Activated CD8-positive, alpha-beta memory T cell treated with anti-CD3 and anti-CD28 coated beads for 4 hours (primary cell): ENCODE measurements around the gene CD300LG.
"Not testable (repeated sequence)": the region's sequence is repeated elsewhere in the genome, so short reads cannot be mapped to it uniquely, and the experiment has no call there.

Source experiments
- DNase-seq, 2 donors: peaks; one replicate each; pipeline ENCODE4 v3.0.0-alpha.2; 2020; ENCODE audit warnings: low read depth in 2 of 2

The CD300LG gene, protein sequence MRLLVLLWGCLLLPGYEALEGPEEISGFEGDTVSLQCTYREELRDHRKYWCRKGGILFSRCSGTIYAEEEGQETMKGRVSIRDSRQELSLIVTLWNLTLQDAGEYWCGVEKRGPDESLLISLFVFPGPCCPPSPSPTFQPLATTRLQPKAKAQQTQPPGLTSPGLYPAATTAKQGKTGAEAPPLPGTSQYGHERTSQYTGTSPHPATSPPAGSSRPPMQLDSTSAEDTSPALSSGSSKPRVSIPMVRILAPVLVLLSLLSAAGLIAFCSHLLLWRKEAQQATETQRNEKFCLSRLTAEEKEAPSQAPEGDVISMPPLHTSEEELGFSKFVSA

DNA sequence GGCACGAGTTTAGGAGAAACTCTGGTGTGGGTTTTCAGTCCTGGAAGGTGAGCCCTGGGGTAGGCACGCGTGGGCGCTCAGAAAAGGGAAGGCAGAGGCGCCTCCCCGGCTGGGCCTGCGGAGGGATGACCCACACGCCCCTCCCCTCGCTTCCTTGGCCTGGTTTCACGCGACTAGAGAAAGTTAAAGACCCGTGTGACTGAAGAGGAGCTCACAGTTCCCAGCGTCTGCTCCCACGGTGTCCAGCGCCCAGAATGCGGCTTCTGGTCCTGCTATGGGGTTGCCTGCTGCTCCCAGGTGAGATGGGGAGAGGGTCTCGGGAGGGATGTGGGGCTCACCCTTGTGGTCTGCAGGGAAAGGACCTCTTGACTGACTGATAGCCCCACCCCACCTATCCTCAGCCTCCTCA, at the start of gene CD300LG:
Gene CD300LG, plus strand, starts transcription at position 214 of the 409 bp plus-strand sequence. Its CDS starts 41 bp downstream, at position 255.
- DNase-seq: no peak

GRCh38 chr17:43798024-43798423, 49.0 kb upstream of the CD300LG start:
- not testable (repeated sequence) for DNase-seq

GRCh38 chr17:43799047-43799446, 47.9 kb upstream of the CD300LG start:
- DNase-seq: no peak

DNA sequence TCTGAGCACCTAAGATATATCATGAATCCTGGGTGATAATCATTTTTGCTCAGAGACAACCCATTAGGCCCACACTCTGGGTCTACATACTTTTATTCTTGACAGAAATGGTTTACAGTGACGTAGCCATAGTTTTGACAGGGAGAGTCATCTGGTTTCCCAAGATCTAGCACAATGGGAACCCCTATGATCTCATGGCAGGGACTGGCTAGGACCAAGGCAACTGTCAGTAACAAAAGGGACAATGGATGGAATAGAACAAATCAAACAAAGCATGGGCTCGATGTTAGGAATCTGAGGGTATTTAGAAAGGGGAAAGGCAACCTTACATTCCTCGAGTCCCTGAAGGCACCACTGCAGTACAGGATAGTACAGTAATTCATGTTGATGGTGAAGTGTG, 46.2 kb upstream of the CD300LG start:
- no peak for DNase-seq

- DNase-seq: no peak
Measured at GRCh38 chr17:43801844-43802243, 45.1 kb upstream of the CD300LG start.

DNA sequence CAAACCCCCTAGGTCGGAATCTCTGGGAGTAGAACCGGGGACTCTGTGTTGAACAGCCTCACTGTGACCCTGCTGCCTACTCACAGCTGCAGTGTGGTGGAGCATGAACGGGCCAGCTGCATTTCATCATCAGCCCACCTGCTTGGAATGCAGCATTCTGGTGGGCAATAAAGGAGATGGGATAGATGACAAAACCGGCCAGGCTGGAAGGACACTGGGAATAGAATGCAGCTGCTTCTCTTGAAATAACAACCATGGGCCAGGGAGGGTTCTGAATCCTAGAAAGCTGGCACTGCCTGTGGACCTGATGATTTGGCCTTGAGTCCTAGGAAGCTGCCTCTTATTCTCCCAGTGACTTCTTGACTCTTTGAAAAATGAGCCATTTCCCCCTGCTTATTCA, 43.2 kb upstream of the CD300LG start:
- no peak for DNase-seq

GRCh38 chr17:43805117-43805516, 41.9 kb upstream of the CD300LG start:
- no peak for DNase-seq

DNA sequence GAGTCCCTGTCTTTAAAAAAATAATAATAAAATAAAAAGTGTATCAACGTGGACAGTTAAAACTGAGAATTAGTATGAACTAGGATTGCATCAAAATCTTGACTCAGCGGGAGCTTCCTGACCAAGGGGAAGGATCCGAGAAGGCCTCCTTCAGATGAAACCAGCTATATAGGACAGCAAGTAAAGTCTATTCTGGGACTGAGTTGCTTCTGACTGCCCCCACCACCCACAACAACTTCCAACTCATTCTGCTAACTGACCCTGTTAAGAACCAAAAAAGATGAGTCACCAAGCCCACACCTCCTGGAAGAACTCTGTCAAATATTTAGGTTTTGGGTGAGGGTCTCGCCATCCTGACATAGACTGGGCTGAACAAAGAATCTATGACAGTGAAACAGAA, 38.9 kb upstream of the CD300LG start:
- no peak for DNase-seq

- DNase-seq: no peak
Measured at GRCh38 chr17:43809121-43809520, 37.9 kb upstream of the CD300LG start.

GRCh38 chr17:43810226-43810715, 36.7 kb upstream of the CD300LG start:
- DNase-seq: no peak

DNA sequence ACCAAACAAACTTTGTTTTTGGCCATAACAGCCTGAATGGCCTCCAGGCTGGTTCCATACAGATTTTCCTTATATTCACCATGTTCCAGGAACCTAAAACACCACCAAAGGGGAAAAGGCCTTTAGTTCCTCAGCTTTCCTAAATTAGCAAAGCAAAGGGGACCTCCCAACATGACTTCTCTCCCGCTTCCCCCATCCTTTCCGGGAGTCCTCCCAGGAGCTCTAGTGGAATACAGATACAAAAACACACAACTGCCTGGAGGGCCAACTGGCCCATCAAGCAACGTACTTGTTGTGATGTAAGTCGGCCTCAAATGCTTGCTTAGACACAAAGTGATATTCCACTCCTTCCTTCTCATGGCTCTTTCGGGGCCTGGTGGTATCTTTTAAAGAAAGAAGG, 36.2 kb upstream of the CD300LG start:
- DNase-seq: no peak

DNA sequence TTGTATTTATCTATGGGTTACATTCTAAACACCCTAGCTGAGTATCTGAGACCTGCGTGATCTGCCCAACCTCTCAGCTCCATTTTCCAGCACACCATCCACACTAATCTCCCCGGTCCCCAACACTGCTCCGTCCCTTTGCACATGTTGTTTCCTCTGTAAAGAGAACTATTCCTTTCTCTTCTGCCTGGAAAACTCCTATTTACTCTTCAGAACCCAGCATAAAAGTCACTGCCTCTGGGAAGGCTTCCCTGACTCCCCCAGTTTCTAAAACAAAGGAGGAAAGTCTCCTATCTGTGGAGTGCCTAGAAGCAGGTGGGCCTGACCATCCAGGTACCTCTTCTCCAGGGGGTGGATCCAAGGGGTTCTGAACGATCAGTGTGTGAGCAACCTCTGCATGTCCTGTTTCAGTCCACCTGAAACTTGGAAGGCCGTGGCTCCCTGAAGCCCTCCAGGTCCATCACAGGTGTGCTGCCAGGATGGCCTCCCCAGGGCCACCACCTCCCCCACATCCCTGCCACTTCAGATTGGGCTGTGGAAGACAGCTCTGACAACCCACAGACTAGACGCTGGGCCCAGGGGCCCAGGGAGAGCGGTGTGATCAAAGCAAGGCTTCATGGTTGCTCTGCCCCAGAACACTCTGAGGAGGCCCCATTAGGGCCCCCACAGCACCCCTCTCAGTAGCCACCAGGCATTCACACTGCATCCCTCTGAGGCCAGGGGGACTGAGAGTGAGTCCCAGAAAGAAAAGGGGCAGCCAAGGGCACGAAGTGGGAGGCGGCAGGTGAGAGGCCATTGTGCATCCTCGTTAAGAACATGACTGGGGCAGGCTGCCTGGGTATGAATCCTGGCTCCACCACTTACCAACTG, 34.3 kb upstream of the CD300LG start:
- no peak for DNase-seq

GRCh38 chr17:43813386-43813785, 33.6 kb upstream of the CD300LG start:
- no peak for DNase-seq

DNA sequence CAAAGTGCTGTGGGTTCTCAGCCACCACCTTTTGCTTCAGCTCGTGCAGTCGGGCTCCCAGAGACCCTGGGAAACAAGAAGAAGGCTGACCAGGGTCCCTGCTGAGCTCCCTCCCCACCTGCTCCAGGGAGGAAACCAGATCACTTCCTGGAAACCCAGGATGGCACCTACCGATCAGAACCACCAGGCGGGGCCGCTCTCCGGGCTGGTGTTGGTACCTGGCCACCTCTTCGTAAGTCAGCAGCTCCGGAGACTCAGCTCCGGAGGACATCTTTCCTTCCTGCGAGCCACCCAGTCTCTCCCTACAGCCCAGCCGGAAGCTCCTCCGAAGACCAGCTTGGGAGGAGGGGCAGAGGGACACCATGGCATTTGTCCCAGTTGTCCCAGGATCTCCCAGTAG, 33.0 kb upstream of the CD300LG start:
- DNase-seq: no peak

- no peak for DNase-seq
Measured at GRCh38 chr17:43814714-43815113, 32.3 kb upstream of the CD300LG start.

GRCh38 chr17:43816336-43817320, 30.3 kb upstream of the CD300LG start:
- DNase-seq: no peak

GRCh38 chr17:43817826-43818225, 29.1 kb upstream of the CD300LG start:
- DNase-seq: no peak

DNA sequence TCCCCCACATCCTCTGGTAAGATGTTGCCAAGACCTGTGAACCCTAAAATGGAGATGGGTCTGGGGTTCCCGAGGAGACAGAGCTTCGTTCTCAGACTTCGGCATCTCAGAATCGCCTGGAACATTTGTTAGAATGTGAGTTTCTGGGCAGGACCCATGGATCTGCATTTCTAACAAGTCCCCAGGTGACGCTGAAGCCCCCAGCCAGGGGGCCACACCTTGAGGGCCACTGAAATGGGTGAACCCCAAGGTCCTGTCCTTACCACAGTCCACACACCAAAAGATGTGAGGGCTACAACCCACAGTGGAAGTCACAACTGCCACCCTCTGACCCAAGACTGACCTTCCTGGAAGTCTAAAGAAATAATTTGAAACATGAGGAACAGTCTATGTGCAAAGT, 28.0 kb upstream of the CD300LG start:
- no peak for DNase-seq

DNA sequence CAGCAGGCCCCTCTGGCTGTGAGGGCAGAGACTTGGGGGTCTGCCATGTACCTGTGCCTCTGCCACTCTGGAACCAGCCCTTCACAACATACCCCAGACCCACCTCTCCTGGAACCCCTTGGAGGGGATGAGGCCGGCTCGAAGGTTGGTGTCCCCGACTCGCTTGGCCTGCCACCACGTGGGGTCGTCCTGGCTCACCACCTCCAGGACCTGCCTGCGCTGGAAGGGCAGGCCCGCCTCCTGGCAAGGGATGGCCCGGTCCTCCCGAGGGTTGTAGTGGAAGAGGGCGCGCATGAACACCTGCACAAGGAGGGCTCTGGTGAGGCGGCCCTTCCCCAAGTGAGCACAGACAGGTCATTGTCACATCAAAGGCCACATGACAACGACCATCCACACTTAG, 26.2 kb upstream of the CD300LG start:
- DNase-seq: no peak

DNA sequence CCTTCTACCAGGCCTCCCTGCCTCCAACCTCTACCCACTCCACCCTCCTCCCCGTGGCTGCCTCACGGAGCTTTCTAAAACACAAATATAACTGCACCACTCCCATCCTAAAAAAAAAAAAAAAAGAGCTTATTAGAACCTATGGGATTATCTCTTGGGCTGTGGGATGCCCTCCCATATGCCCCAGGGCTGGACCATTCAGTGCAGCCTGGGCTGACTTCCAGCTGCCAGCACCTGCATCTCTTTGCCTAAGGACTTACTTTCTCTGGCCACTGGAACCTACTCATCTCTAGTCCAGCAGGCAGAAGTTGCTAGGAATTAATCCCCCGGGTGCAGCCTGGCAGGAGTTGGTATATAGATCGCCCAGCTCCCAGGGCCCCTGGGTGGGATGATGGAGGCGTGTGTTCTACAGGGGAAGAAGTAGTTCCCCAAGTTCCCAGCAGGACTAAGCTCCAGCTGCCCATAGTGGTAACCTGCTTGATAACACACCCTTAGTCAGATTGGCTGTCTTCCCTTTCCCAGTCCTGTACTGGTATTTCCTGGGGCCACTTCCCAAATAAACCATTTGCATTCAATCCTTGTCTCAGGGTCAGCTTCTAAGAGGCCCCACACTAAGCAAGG, 24.3 kb upstream of the CD300LG start:
- no peak for DNase-seq
